RWPE1 (cell line): Measurements from ENCODE around the gene PGLYRP4.

Source experiments
- CTCF ChIA-PET: fragments of 350-600 bp; sonication (Branson Sonifier 250); formaldehyde crosslinking; extraction: SDS; loops from one replicate; lab custom pipeline; 2021; lab: Yijun Ruan, JAX
- POLR2A ChIA-PET: fragments of 400-600 bp; formaldehyde crosslinking; extraction: SDS; loops from one replicate; lab custom pipeline; 2020; ENCODE audit warnings: antibody characterized with exemption; ENCODE audit not compliant: low non-redundant PET; lab: Yijun Ruan, JAX
- DNase-seq: peaks from one replicate; pipeline ENCODE4 v3.0.0; 2012; ENCODE audit warnings: low spot score
- H3K27ac ChIP-seq: fragments of 450-650 bp; 2 replicates; pipeline ENCODE4 v1.5.1; 2017
- CTCF ChIP-seq: fragments of 450-650 bp; conservative IDR thresholded peaks from 2 replicates; pipeline ENCODE4 v1.5.1; 2017; ENCODE audit warnings: low read depth, mild to moderate bottlenecking

Gene PGLYRP4

GRCh38 chr1:153355445-153356071, 6.9 kb upstream of the PGLYRP4 start:
- TF ChIP-seq CTCF = peak; percentile 71
- peak; percentile 68 for DNase-seq
- peak overlapping the region; percentile 16; the same call in 1 of the 2 replicates for H3K27ac ChIP-seq
- ChIA-PET CTCF (interaction anchor here (0.6 to 7.6 kb wide), 13 partner anchors 10 to 155 kb away, joined by 3 to 143 read pairs (median 4); partner anchors contain the start of gene S100A8), POLR2A (no interaction called here)

- H3K27ac ChIP-seq = peak overlapping the region; percentile 16
- no peak for DNase-seq
- no peak for TF ChIP-seq CTCF
- POLR2A ChIA-PET = no interaction called here
- CTCF ChIA-PET = interaction anchor here (0.6 to 7.6 kb wide), 16 partner anchors 11 to 326 kb away, joined by 3 to 143 read pairs (median 4); partner anchors contain the start of gene S100A8
These were observed 6.0 kb upstream of the PGLYRP4 start for GRCh38 chr1:153354515-153355193.

GRCh38 chr1:153353226-153353947, 4.7 kb upstream of the PGLYRP4 start:
- TF ChIP-seq CTCF = peak; percentile 71
- ChIA-PET CTCF (interaction anchor here (0.6 to 7.6 kb wide), 25 partner anchors 9 to 751 kb away, joined by 3 to 143 read pairs (median 3); partner anchors contain the start of genes PGLYRP3 and S100A12), POLR2A (no interaction called here)
- H3K27ac ChIP-seq = no peak overlapping the region
- DNase-seq = peak; percentile 65

GRCh38 chr1:153352523-153352922, 3.9 kb upstream of the PGLYRP4 start:
- peak; percentile 88 for TF ChIP-seq CTCF
- peak; percentile 75 for DNase-seq
- H3K27ac ChIP-seq = no peak overlapping the region
- POLR2A ChIA-PET = interaction anchor here (0.5 kb wide), 1 partner anchor 9 kb away, joined by 6 read pairs; no protein-coding TSS in a partner anchor
- CTCF ChIA-PET = interaction anchor here (0.6 to 7.6 kb wide), 18 partner anchors 23 to 421 kb away, joined by 3 to 143 read pairs (median 3); partner anchors contain the start of genes PGLYRP3 and S100A12

GRCh38 chr1:153350321-153350957, 1.8 kb upstream of the PGLYRP4 start:
- TF ChIP-seq CTCF = no peak
- POLR2A ChIA-PET = no interaction called here
- H3K27ac ChIP-seq = no peak overlapping the region
- no peak for DNase-seq
- CTCF ChIA-PET = interaction anchor here (0.6 kb wide), 1 partner anchor 160 kb away, joined by 3 read pairs; no protein-coding TSS in a partner anchor
